IMR-90 (cell line): Measurements from ENCODE around the gene CNNM2. TPM values are rescaled to one million over a fixed set of nuclear protein-coding genes. Genes with fewer than 3 reads are reported as not detected.

Experiments
- ATAC-seq: fragments of 200-7000 bp; cut with Tn5 transposase; 2 replicates; pipeline ENCODE4 v1.9.1; 2020; ENCODE audit warnings: low read depth, mild to moderate bottlenecking, moderate library complexity
- BruUV-seq: library from RNA; stranded (reverse); fragments of 400-500 nt; replicated peaks from 2 replicates; lab custom pipeline; 2021; lab: Mats Ljungman, UMichigan
- CTCF ChIA-PET: fragments of 300-600 bp; formaldehyde crosslinking; extraction: SDS; loops from one replicate; lab custom pipeline; 2021; ENCODE audit warnings: antibody characterized with exemption; lab: Yijun Ruan, JAX
- POLR2A ChIA-PET: fragments of 300-600 bp; sonication (Branson Sonifier 250); formaldehyde crosslinking; loops from one replicate; lab custom pipeline; 2022; ENCODE audit warnings: antibody characterized with exemption; ENCODE audit not compliant: unreplicated experiment; lab: Charles Lee
- DNase-seq: peaks from one replicate; pipeline ENCODE4 v3.0.0; 2013
- H2AFZ ChIP-seq: replicated peaks from 2 replicates; pipeline ENCODE3; 2013; ENCODE audit warnings: low read length, mild to moderate bottlenecking; ENCODE audit not compliant: poor library complexity
- H2AK5ac ChIP-seq: 2 replicates; pipeline ENCODE4 v1.6.1; 2013; ENCODE audit warnings: low read depth, low read length, inconsistent platforms
- H2AK9ac ChIP-seq: replicated peaks from 2 replicates; pipeline ENCODE3; 2013; ENCODE audit warnings: mild to moderate bottlenecking, low read depth, low read length, moderate library complexity; ENCODE audit not compliant: poor library complexity
- H2BK120ac ChIP-seq: 2 replicates; pipeline ENCODE4 v1.6.1; 2013; ENCODE audit warnings: low read depth, low read length, inconsistent platforms
- H2BK15ac ChIP-seq: 3 replicates; pipeline ENCODE4 v1.6.1; 2013; ENCODE audit warnings: low read depth, low read length, inconsistent platforms
- H2BK20ac ChIP-seq: 2 replicates; pipeline ENCODE4 v1.6.1; 2013; ENCODE audit warnings: low read depth, mild to moderate bottlenecking, inconsistent platforms, low read length, moderate library complexity
- H2BK5ac ChIP-seq: 2 replicates; pipeline ENCODE4 v1.6.1; 2013; ENCODE audit warnings: mild to moderate bottlenecking, low read depth, low read length, inconsistent platforms; ENCODE audit not compliant: poor library complexity, severe bottlenecking
- H3K14ac ChIP-seq: replicated peaks from 2 replicates; pipeline ENCODE4 v1.6.1; 2013; ENCODE audit warnings: low read depth, low read length, inconsistent platforms
- H3K18ac ChIP-seq: 2 replicates; pipeline ENCODE4 v1.6.1; 2013; ENCODE audit warnings: low read depth, low read length, control low read depth
- H3K23ac ChIP-seq: 2 replicates; pipeline ENCODE4 v1.6.1; 2013; ENCODE audit warnings: low read depth, low read length, inconsistent platforms
- H3K27ac ChIP-seq: 2 replicates; pipeline ENCODE4 v1.5.1; 2013; ENCODE audit warnings: mild to moderate bottlenecking, control low read depth, low read length; ENCODE audit not compliant: insufficient read depth
- H3K27me3 ChIP-seq: 2 replicates; pipeline ENCODE4 v1.6.1; 2013; ENCODE audit warnings: low read length; ENCODE audit not compliant: control insufficient read depth, insufficient read depth
- H3K36me3 ChIP-seq: 2 replicates; pipeline ENCODE4 v1.6.1; 2013; ENCODE audit warnings: low read length, mixed read lengths; ENCODE audit not compliant: control insufficient read depth, insufficient read depth
- H3K4ac ChIP-seq: 2 replicates; pipeline ENCODE4 v1.6.1; 2013; ENCODE audit warnings: low read depth, low read length, inconsistent platforms
- H3K4me1 ChIP-seq: 2 replicates; pipeline ENCODE4 v1.6.1; 2013; ENCODE audit warnings: low read length, mixed read lengths; ENCODE audit not compliant: control insufficient read depth, insufficient read depth
- H3K4me2 ChIP-seq: 2 replicates; pipeline ENCODE4 v1.6.1; 2013; ENCODE audit warnings: low read depth, mild to moderate bottlenecking, control low read depth, low read length, moderate library complexity
- H3K4me3 ChIP-seq: 2 replicates; pipeline ENCODE4 v1.5.1; 2013; ENCODE audit warnings: low read depth, mild to moderate bottlenecking, control low read depth, low read length, moderate library complexity; ENCODE audit not compliant: insufficient read depth
- H3K56ac ChIP-seq: 2 replicates; pipeline ENCODE4 v1.6.1; 2013; ENCODE audit warnings: low read length, inconsistent platforms; ENCODE audit not compliant: insufficient read depth; ENCODE audit errors: extremely low read depth
- H3K79me1 ChIP-seq, 2 experiments: 2 replicates each; pipeline ENCODE4 v1.6.1; 2013; ENCODE audit warnings: low read length in 2 of 2, inconsistent platforms in 1 of 2, low read depth in 1 of 2
- H3K9ac ChIP-seq: 2 replicates; pipeline ENCODE4 v1.6.1; 2013; ENCODE audit warnings: low read depth, low read length, control low read depth
- H3K9me1 ChIP-seq: 2 replicates; pipeline ENCODE4 v1.6.1; 2013; ENCODE audit warnings: low read length, inconsistent platforms; ENCODE audit not compliant: insufficient read depth
- H3K9me3 ChIP-seq: 2 replicates; pipeline ENCODE4 v1.6.1; 2013; ENCODE audit warnings: low read length; ENCODE audit not compliant: control insufficient read depth, insufficient read depth
- H4K20me1 ChIP-seq: 2 replicates; pipeline ENCODE4 v1.6.1; 2013; ENCODE audit warnings: low read length, inconsistent platforms; ENCODE audit not compliant: insufficient read depth
- H4K5ac ChIP-seq: 2 replicates; pipeline ENCODE4 v1.6.1; 2013; ENCODE audit warnings: mild to moderate bottlenecking, low read depth, low read length, control low read depth
- H4K8ac ChIP-seq, 2 experiments: 2 replicates each; pipeline ENCODE4 v1.6.1; 2013; ENCODE audit warnings: low read depth in 2 of 2, low read length in 2 of 2, control low read depth in 1 of 2, inconsistent platforms in 1 of 2
- H4K91ac ChIP-seq: 2 replicates; pipeline ENCODE4 v1.6.1; 2013; ENCODE audit warnings: low read depth, low read length, inconsistent platforms; ENCODE audit not compliant: insufficient read depth
- POLR2A ChIP-seq: IDR thresholded peaks from 2 replicates; pipeline ENCODE4 v1.6.1; 2012; ENCODE audit warnings: mild to moderate bottlenecking, low read depth, low read length
- RAD21 ChIP-seq: IDR thresholded peaks from 2 replicates; pipeline ENCODE4 v1.6.1; 2012; ENCODE audit warnings: low read length, improper control_type of control experiment
- WGBS, 2 experiments: methylation state at CpG; one replicate each; pipeline versions ENCODE4 v1.1.5 to v1.1.7; 2013; ENCODE audit warnings: missing lambda C conversion rate in 2 of 2; ENCODE audit not compliant: insufficient read length in 1 of 2; ENCODE audit errors: extremely low coverage in 2 of 2; 5-methylcytosine and 5-hydroxymethylcytosine counted together
- dilution Hi-C: fragments of 300-500 bp; cut with HindIII; formaldehyde crosslinking; loops from one replicate; pipeline ENCODE4 v1.14.3; 2018; ENCODE audit warnings: low sequenced_read_pairs; ENCODE audit not compliant: unreplicated experiment
- in situ Hi-C: fragments of 300-500 bp; cut with MboI; formaldehyde crosslinking; loops from 3 replicates; pipeline ENCODE4 v1.14.3; 2019; ENCODE audit warnings: low sequenced_read_pairs, inconsistent platforms, mixed read lengths
- intact Hi-C: fragments of 100-400 bp; cut with micrococcal nuclease; formaldehyde crosslinking; loops from 2 replicates; pipeline ENCODE4 v1.10.0; 2022
- polyA plus RNA-seq, 3 experiments: library from polyadenylated mRNA; depleted of rRNA; stranded (reverse); fragments of >200 nt; gene quantifications; 2 replicates each; pipeline ENCODE4 v1.2.3, GENCODE V29; 2012; ENCODE audit warnings: low replicate concordance in 1 of 3
- total RNA-seq: library from RNA; depleted of rRNA; stranded (reverse); fragments of >200 nt; gene quantifications from 2 replicates; pipeline ENCODE4 v1.2.3, GENCODE V29; 2012

CNNM2 gene
- total and polyA plus RNA-seq, 2 of the 4 experiments (the other 2 are of a cell fraction): 4.7 to 5.6 TPM

DNA sequence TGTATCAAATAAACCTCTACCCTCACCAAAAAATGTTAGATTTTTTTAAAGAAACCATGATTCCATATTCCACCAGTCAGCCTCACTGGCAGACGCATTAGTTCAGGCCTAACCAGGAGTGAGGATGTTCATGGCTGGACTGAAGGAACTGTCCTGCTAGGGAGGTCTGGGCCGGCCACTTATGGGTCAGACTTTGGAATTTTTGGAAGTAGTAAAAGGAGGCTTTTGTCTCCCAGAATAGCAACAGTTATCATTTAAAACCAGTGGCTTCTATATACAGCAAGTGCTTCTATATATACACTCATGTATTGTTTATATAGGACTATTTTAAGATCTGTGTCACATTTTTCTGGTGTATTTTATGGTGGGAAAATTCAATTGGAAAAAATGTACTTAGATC is 120.5 kb downstream of the CNNM2 start:
- peak overlapping the region; percentile 45 for H3K14ac ChIP-seq
- peaks cover 23 to 76% of the 10 kb centered on the region in 2 experiments; a peak in 3 of 4 replicates for H3K79me1 ChIP-seq
- WGBS, 2 experiments: no CpG with 5 or more reads among the region's 2 CpGs
- no peaks in the 10 kb centered on the region for H3K27me3 ChIP-seq
- peaks cover 38% of the 10 kb centered on the region for H3K4me1 ChIP-seq
- peaks cover 31% of the 10 kb centered on the region for H3K9me1 ChIP-seq
- peak; percentile 72; the same call in 1 of the 2 replicates for TF ChIP-seq POLR2A
- TF ChIP-seq RAD21: no peak
- no peaks in the 10 kb centered on the region for H4K20me1 ChIP-seq
- H3K4me2 ChIP-seq: 0 out of 2 replicates have a peak overlapping the region, but pooled peaks have one; percentile 7
- dilution Hi-C loops: no loop called here
- H3K4me3 ChIP-seq: no peak overlapping the region
- peak overlapping the region; percentile 32; the same call in 1 of the 2 replicates for H3K27ac ChIP-seq
- H3K9ac ChIP-seq: no peak overlapping the region
- DNase-seq: peak; percentile 84
- no peak overlapping the region for H2AFZ ChIP-seq
- POLR2A ChIA-PET: interaction anchor here (0.6 kb wide), 1 partner anchor 121 kb away, joined by 3 read pairs; the partner anchor contains the start of gene CNNM2
- peak overlapping the region; percentile 71 for H2BK120ac ChIP-seq
- no peaks in the 10 kb centered on the region for H3K9me3 ChIP-seq
- peak; percentile 50 for ATAC-seq
- in situ Hi-C loops: no loop called here
- peak overlapping the region; percentile 42 for H4K91ac ChIP-seq
- H3K4ac ChIP-seq: peak overlapping the region; percentile 38
- intact Hi-C loops: no loop called here
- H3K23ac ChIP-seq: peak overlapping the region; percentile 6; the same call in 1 of the 2 replicates
- peak overlapping the region; percentile 48; the same call in 1 of the 2 replicates for H3K18ac ChIP-seq
- peak overlapping the region; percentile 13; the same call in 1 of the 2 replicates for H3K56ac ChIP-seq
- peak overlapping the region; percentile 26; the same call in 2 of the 3 replicates for H2BK15ac ChIP-seq
- H3K36me3 ChIP-seq: no peaks in the 10 kb centered on the region
- H2AK9ac ChIP-seq: no peak overlapping the region
- BruUV-seq: no TSS peak
- peak overlapping the region; percentile 4 to 72; a peak in 1 of 4 replicates for H4K8ac ChIP-seq
- peak overlapping the region; percentile 75; the same call in 1 of the 2 replicates for H4K5ac ChIP-seq
- peak overlapping the region; percentile 3; the same call in 1 of the 2 replicates for H2AK5ac ChIP-seq
- CTCF ChIA-PET: interaction anchor here (1.0 kb wide), 1 partner anchor 15 kb away, joined by 3 read pairs; no protein-coding TSS in a partner anchor
- H2BK20ac ChIP-seq: peak overlapping the region; percentile 60; the same call in 1 of the 2 replicates
- H2BK5ac ChIP-seq: peak overlapping the region; percentile 22
